HG02938 (cell line): Measurements from ENCODE around the gene SS18L1.

ENCODE experiments used
- ATAC-seq: cut with Tn5 transposase; IDR thresholded peaks from one replicate; pipeline ENCODE4 v1.9.1; 2021; ENCODE audit warnings: mild to moderate bottlenecking, moderate library complexity; ENCODE audit not compliant: unreplicated experiment

The SS18L1 gene

DNA sequence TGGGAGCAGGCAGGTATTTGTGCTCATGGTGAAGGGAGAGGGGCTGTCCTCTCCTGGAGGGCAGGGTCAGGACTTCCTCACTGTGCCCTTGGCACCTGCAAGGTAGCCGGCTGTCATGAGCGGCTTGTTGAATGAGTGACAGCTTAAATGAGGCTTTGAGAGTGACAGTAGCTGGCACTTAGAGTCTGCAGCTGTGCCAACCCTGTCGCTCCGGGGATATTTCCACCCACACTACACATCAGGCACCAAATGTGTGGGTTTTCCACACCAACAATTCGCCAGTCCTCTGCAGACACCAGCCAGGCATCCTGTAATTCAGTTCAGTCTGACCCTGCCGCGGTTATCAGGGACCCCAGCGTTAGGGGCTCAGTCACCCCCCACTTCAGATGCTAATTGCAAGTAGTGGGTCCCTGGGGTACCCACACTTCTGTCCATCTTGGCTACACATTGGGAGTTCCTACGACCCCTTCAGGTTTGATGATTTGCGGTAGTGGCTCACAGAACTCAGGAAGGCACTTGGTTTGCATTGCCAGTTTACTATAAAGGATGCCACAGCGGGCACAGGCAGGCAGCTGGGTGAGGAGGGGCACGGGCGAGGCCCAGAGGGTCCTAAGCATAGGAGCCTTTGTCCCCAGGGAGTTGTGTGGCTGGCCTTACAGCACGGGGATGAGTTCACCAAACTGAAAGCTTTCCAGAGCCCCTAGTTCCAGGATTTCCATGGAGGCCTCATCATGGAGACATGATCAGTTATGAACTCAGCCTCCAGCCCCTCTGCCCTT, 48.4 kb downstream of the SS18L1 start:
- ATAC-seq: no peak

DNA sequence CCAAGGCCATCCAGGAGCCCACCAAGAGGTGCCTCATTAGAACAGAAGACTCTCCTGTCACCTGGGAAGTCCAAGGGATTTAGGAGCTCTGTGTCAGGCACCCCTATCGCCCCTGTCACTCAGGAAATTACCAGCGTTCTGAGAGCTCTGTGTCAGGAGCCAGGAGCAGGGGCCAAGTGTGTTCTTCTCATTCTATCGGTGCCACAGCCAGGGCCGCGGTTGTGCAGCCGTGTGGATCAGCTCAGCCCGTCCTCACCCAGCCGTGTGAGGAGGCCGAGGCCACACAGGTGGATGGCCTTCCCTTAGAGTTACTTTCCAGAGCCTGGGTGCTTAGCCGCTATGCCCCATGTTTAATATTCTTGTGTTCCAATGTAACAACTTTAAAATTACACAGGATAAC, 49.1 kb downstream of the SS18L1 start:
- ATAC-seq: no peak

DNA sequence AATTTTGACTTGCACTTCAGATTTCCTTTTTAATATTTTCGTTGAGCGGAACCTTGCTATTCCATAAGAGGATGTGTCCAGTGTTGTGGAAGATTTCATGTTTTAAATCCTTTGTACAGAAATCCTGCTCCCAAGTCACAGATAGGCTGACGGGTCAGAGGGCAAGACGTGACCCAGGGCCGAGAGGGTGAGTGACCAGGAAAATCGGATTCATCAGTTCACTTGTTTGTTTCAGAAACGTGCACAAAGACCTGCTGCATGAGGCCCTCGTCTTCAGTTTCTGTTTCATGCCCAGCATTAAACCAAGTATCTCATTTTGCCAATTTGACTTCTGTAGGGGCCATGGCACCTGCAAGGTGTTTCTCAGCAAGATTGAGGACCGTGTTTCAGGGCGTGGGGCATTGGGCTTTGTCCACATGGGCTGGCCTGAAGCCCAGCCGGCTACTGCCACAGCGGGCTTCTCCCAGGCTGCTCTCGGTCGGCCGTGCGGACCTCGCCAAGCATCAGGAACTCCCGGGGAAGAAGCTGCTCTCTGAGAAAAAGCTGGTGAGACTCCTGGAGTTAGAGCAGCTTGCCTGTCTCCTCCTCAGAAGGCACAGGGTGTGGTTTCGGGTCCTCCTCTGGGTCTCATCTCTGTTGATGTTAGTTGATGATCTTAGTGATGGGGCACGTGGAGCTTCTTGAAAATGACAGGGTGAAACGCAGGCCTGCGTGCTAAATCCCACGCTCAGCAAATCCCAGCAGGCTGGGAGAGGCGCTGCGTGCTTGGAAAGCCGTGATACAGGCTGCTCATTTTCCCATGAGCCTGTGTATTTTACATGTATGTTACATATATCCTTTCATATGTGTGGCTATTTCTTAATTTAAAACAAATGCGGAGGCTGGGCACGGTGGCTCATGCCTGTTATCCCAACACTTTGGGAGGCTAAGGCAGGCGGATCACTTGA, 49.8 kb downstream of the SS18L1 start:
- ATAC-seq: no peak

DNA sequence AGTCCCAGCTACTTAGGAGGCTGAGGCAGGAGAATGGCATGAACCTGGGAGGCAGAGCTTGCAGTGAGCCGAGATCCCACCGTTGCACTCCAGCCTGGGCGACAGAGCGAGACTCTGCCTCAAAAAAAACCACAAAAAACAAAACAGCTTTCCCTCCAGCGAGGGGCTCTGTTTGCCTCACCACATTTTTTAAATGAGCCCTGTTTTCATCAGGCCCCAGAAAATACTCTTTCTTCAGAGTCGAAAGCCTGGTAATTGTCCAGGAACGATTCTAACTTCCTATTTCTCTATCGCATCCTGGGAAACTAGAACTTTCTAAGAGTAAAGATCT, 51.5 kb downstream of the SS18L1 start:
- no peak for ATAC-seq

DNA sequence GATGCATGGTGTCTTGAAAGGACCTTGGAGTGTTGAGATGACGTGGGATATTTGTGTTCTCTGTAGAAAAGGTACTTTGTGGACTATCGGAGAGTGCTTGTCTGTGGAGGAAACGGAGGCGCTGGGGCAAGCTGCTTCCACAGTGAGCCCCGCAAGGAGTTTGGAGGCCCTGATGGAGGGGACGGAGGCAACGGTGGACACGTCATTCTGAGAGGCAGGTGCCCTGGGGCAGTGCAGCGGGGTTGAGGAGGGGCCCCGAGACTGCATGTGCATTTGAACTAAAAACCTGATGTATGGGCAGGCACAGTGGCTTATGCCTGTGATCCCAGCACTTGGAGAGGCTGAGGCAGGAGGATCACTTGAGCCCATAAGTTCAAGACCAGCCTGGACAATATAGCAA, 52.2 kb downstream of the SS18L1 start:
- ATAC-seq: no peak

DNA sequence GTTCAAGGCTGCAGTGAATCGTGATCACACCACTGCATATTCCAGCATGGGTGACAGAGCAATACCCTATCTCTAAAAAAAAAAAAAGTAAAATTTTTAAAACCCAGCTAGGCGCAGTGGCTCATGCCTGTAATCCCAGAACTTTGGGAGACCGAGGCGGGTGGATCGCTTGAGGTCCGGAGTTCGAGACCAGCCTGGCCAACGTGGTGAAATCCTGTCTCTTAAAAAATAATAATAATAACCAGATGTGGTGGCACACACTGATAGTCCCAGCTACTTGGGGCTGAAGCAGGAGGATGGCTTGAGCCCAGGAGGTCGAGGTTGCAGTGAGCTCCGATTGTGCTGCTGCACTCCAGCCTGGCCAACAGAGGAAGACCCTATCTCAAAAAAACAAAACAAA, 52.7 kb downstream of the SS18L1 start:
- no peak for ATAC-seq

DNA sequence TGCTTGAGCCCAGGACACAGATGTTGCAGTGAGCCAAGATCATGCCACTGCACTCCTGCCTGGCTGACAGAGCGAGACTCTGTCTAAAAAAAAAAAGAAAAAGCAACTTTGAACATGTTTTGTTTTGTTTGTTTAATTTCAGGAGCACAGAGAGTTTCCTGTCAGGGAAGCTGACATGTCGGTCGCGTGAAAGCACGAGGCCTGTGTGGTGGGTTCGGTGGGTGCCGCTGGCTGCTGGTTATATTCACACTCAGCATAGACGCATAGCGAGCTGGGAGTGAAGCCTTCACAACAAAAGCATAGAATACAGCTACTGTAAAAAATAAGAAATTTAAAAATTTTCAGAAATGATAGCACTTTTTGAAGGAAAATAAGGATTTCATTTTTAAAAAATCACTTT, 53.7 kb downstream of the SS18L1 start:
- ATAC-seq: no peak

DNA sequence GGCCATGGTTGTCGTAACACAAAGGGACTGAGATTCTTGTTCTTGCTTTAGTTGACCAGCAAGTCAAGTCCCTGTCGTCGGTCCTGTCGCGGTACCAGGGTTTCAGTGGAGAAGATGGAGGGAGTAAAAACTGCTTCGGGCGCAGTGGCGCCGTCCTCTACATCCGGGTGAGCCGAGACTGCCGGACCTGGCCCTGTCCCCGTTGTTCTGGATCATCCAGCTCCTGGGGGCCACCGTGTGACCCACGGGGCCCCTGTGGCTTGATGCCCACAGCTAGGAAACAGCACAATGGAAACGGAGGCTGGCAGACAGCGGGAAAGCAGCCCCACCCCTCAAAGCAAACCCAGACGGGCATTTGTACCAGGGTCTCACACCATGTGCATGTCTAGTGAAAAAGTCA, 54.2 kb downstream of the SS18L1 start:
- ATAC-seq: no peak

DNA sequence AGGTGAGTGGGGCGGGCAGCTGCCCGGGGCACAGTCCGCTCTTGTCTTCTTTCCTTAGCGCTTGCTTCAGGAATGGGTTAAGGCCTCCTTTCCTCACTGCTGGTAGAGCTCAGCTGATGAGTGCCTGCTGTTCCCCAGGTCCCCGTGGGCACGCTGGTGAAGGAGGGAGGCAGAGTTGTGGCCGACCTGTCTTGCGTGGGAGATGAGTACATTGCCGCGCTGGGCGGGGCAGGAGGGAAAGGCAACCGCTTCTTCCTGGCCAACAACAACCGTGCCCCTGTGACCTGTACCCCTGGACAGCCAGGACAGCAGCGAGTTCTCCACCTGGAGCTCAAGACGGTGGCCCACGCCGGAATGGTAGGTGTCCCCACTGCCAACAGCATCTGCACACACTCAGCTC, 54.9 kb downstream of the SS18L1 start:
- ATAC-seq: no peak

DNA sequence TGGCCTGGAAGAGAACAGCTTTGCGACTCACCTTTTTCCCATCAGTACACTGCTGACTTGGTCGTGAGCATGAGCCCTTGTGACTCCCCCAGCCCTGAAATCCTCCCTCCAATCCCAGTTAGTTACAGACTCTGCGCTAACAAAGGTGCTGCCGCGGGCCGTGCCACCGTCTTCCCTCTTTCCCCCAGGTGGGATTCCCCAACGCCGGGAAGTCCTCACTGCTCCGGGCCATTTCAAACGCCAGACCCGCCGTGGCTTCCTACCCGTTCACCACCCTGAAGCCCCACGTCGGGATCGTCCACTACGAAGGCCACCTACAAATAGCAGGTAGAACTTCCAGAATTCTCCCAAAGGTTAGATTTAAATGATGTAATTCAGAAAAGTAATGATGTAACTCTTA, 55.4 kb downstream of the SS18L1 start:
- ATAC-seq: no peak

DNA sequence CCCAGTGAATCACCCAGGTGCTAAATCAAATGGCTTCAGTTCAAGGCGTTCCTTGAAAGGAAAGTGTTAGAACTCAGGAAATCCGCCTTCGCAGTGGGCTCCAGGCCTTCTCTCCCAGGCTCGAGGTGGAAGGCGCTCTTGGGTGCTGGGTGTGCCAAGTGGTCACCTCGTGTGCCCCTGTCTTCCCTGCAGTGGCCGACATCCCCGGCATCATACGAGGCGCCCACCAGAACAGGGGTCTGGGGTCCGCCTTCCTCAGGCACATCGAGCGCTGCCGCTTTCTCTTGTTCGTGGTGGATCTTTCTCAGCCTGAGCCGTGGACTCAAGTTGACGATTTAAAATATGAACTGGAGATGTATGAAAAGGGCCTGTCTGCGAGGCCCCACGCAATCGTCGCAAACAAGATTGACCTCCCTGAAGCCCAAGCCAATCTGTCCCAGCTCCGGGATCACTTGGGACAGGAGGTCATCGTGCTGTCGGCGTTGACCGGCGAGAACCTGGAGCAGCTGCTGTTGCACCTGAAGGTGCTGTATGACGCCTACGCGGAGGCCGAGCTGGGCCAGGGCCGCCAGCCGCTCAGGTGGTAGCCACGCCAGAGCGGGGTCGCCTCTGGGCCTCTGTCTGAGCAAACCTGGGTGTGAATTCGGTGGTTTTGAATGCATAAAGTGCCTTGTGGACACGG, 57.1 kb downstream of the SS18L1 start:
- ATAC-seq: no peak

DNA sequence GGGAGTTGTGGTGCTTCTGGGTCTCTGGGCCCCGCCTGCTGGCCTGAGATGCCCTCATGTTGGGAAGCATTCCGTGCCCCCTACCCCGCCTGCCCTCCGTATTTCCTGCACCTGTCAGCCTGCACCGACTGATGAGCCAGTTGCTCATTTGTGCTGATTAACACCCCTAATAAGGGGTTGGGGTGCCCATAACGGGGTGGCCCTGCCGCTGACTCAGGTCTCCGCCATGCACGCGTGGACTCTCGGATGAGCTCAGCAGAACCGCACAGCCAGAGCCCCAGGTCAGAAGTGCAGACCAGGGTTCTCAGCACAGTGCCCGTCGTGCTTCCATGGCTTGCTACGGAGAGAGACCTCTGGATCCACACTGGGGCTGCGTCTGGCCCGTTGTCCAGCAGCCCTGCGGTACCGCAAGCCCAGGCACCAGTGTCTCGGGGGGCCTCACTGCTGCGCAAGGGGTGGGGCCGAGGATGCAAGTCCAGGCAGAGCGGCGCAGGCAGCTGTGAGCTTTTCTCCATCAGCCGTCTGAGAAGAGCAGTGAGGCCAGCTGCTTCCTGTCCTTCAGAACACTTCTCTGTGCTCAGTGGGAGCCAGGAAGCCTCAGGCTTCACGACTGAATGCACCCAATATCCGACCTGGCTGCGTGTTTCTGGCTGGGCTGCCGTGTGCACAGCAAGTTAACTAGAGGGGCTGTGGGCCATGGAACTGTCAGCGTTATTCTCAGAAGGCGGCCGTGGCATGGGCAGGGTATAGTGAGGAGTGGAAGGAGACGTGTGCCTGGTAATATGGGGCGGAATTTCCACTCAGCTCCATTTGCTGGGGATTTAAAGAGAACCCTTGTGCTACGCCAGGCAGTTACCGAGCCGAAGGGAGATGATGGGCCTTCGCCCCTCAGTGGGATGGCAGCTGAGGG, 57.9 kb downstream of the SS18L1 start:
- no peak for ATAC-seq

DNA sequence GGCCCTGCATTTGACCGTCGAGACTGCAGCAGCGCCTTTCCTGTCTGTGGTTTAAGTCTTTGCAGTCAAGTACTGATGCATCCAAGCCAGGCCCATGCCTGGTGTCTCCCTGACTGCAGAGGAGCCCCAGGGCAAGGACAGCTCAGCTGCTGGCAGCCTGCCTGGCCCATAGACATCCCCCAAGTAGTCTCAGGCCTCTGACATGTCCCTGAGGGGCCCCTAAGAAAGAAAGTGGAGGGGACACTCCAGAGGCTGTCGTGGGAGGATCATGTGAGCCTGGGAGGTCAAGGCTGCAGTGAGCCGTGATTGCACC, 58.5 kb downstream of the SS18L1 start:
- ATAC-seq: no peak

DNA sequence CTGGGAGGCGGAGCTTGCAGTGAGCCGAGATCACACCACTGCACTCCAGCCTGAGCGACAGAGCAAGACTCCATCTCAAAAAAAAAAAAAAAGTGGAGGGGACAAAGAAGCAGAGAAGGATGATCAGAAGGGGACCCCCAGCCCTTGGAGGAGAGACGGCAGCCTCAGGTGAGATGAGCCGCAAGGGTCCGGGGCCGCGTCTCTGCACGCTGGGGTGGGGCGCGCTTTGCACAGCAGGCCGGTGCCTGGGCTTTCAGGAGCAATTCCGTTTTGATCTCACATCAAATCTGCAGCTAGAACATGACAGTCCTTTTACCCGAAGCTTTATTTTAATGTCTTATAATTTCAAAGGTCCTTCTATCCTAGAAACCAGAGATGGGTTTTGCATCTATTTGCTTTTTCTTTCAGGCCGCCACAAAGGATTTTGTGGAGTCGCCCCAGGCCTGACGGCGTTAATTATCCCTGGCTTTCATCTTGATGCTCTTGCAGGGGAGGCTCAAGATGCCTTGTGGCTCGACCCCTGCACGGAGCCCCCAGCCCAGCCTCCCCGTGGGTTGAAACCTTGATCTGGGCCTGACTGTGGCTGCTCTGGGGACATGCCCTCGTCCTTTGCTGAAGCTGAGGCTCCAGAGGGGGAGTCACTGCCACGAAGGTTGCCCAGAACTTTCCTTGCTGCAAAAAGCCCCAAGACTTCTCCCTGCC, 59.3 kb downstream of the SS18L1 start:
- no peak for ATAC-seq

DNA sequence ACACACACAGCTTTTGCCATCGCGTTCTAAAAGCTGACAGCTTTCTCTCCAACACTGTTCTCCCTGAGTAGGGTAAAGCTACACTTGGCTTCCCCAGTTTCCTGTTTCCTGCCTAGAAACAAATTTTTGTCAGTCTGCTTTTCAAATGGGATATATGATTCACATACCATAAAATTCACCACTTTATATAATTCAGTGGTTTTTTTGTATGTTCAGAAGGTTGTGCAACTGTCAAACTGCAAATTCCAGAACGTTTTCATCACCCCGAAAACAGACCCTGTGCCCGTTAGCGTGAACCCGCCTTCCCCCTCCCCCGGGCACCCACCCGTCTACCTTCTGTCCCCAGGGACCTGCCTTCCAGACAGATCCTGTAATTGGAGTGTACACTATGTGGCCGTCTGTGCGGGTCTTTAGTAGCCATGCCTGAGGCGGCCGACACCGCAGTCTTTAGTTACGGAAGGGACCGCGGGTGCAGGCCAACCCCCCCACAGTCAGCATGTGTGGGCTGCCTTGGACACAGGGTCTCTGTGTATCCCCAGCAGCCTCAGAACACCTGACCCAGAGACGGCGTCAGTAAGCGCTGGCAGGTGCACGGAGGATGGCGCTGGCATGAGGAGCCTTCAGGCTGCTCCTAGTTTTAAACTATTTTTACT, 59.9 kb downstream of the SS18L1 start:
- no peak for ATAC-seq

DNA sequence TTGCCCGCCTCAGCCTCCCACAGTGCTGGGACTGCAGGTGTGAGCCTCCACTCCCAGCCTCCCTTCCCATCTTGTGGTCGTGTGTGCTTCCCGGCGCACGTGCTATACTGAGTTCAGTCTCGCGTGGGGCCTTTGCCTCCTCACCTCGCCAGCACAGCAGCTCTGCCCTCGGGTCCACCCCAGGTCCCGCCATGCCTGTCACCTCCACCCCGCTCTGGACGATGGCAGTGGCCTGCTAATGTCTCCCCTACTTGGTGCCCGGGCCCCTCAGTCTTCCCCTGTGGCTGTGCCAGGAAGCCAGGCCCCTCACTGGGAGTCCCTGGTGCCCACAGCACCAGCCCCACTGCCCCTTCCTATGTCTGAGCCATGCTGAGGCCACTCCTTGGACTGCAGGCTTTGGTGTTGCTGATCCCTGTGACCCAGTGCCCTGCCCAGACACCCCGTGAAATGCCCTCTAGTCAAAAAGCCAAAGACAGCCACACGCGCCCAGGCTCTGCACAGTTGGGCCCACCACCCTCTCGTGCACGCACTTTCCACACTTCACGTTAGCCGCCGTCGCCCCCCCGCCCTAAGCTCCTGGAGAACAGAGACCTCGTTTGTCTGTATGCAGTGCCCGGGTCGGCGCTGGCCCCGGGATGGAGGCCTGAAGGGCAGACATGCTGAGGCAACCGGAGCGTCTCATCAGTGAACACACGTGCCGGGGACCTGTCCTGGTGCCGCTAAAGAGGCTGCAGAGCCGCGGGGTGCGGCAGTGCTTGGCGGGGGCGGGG, 62.2 kb downstream of the SS18L1 start:
- ATAC-seq: no peak

DNA sequence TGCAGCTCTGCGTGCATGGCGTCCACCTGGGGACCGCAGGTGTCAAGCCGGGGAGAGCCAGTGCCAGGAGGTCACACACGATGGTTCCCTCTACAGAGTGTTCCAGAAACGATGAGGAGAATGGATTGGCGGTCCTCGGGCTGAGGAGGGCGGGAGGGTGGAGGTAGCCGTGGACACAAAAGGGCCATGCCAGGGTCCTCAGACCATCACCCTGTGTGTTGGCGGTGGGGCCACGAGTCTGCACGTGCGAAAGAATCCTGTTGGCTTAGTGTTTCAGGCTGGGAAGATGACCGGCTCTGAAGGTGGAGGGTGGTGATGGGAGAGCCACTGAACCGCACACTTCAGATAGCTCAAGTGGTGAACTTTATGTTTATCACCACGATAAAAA, 62.8 kb downstream of the SS18L1 start:
- no peak for ATAC-seq

DNA sequence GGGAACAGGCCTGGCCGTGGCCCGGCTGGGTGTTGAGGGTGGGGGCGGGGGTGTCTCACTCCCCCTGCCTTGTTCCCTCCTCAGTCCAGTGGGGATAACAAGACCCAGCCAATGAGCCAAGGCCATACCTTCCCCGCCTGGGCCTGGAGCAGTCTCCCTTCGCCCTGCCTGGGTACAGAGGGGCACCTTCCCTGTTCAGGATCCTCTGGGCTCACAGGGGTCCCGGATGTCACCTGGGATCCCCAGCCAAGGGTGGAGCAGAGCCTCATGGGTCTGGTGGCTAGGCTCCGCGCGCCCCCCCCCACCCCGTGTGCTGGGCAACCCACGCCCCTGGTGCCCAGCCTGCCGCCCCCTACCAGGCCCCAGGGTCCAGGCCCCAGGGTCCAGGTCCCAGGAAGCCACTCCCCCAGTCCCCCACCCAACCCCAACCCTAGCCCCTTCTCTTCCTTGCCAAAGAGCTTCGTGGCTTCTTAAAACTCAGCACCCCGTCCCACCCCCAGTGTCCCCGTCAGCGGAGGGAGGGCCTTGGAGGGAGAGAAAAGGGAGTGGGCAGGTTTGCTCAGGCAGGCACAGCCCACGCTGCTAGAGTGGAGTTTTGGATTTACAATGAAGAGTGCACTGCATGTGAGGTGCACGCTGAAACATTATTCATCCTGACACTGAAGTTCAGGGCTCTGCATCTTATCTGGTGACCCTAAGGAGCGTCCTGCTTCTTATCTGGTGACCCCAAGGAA, 64.7 kb downstream of the SS18L1 start:
- ATAC-seq: no peak
